Ascending aorta (tissue), 2 donors: Measurements from ENCODE around the gene SNED1. TPM values are rescaled to one million over a fixed set of nuclear protein-coding genes. Genes with fewer than 3 reads are reported as not detected.
A peak's percentile ranks its signal among the peaks of the same experiment; 100 is the strongest.

Experiments
- DNase-seq, 2 donors: peaks; one replicate each; pipeline ENCODE4 v3.0.0-alpha.2; 2019; ENCODE audit warnings: low spot score in 2 of 2
- H3K27ac ChIP-seq, 2 donors: fragments of 200-600 bp; sonication (generic); one replicate each; pipeline ENCODE4 v1.5.1; 2016 to 2017; ENCODE audit warnings: mild to moderate bottlenecking in 1 of 2
- H3K27me3 ChIP-seq: fragments of 200-600 bp; sonication (generic); one replicate; pipeline ENCODE4 v1.5.1; 2017
- H3K36me3 ChIP-seq, 2 donors: fragments of 200-600 bp; sonication (generic); one replicate each; pipeline ENCODE4 v1.5.1; 2016
- H3K4me1 ChIP-seq, 2 donors: fragments of 200-600 bp; sonication (generic); one replicate each; pipeline ENCODE4 v1.5.1; 2016 to 2017; ENCODE audit warnings: mild to moderate bottlenecking in 1 of 2
- H3K4me3 ChIP-seq, 2 donors: fragments of 200-600 bp; sonication (generic); one replicate each; pipeline ENCODE4 v1.5.1; 2016 to 2017; ENCODE audit warnings: mild to moderate bottlenecking in 1 of 2
- H3K9me3 ChIP-seq, 2 donors: fragments of 200-600 bp; sonication (generic); one replicate each; pipeline ENCODE4 v1.5.1; 2016
- intact Hi-C: fragments of 100-400 bp; cut with DNase I; formaldehyde crosslinking; loops from one replicate; pipeline ENCODE4 v1.15.1; 2023
- total RNA-seq: library from RNA; depleted of rRNA; stranded (reverse); fragments of >200 nt; gene quantifications from one replicate; pipeline ENCODE4 v1.1.0, GENCODE V29; 2016
- TF ChIP-seq, protein P1 (sequence below), 3 experiments: fragments of 200-600 bp in 2 of 3; fragments of 450-650 bp in 1 of 3; sonication (generic) in 2 of 3; IDR thresholded peaks; one replicate each; pipeline ENCODE4 v1.5.1; 2016 to 2019; ENCODE audit warnings: antibody characterized with exemption in 3 of 3, mild to moderate bottlenecking in 1 of 3, moderate library complexity in 1 of 3

SNED1 gene
- total RNA-seq, 1 donor from 2014 or later: 84.3 TPM

GRCh38 chr2:241009601-241010530 is 11.4 kb downstream of the SNED1 start:
- peak in 1 of 2 donors; percentile 72 for DNase-seq
- TF ChIP-seq, protein P1, sequence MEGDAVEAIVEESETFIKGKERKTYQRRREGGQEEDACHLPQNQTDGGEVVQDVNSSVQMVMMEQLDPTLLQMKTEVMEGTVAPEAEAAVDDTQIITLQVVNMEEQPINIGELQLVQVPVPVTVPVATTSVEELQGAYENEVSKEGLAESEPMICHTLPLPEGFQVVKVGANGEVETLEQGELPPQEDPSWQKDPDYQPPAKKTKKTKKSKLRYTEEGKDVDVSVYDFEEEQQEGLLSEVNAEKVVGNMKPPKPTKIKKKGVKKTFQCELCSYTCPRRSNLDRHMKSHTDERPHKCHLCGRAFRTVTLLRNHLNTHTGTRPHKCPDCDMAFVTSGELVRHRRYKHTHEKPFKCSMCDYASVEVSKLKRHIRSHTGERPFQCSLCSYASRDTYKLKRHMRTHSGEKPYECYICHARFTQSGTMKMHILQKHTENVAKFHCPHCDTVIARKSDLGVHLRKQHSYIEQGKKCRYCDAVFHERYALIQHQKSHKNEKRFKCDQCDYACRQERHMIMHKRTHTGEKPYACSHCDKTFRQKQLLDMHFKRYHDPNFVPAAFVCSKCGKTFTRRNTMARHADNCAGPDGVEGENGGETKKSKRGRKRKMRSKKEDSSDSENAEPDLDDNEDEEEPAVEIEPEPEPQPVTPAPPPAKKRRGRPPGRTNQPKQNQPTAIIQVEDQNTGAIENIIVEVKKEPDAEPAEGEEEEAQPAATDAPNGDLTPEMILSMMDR (IDR thresholded peaks at IDR 0.05): no peak
- peaks cover 4 to 18% of the 10 kb centered on the region in 2 donors for H3K4me1 ChIP-seq
- peak overlapping the region; percentile 64 to 76 for H3K27ac ChIP-seq
- H3K9me3 ChIP-seq: peaks cover under 1 to 13% of the 10 kb centered on the region in 2 donors
- peaks cover 0 to 3% of the 10 kb centered on the region in 2 donors for H3K36me3 ChIP-seq
- H3K4me3 ChIP-seq: peak overlapping the region; percentile 51 to 57
- intact Hi-C loops: no loop called here
- no peaks in the 10 kb centered on the region for H3K27me3 ChIP-seq

- peak overlapping the region in 1 of 2 donors; percentile 57 for H3K4me3 ChIP-seq
Observed at GRCh38 chr2:241010531-241011295, 12.3 kb downstream of the SNED1 start.

DNA sequence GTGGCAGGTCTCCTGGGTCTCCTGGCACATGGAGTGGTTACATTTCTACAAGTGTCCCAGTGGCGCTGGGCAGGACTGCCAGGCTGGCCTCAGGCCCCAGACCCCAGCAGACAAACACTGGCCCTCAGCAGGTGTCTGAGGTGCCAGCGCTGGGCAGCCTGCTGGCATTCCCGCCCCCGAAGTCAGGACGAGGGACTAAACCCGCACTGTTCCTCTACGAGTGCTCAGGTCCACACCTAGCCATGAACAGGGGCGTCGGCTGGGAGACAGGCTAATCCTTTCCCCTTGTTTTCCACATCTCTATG is 12.8 kb downstream of the SNED1 start:
- TF ChIP-seq, protein P1 (IDR thresholded peaks at IDR 0.05): no peak
- Histone ChIP-seq H3K27me3 (no peaks in the 10 kb centered on the region), H3K27ac (no peak overlapping the region), H3K4me1 (peaks cover 4 to 18% of the 10 kb centered on the region in 2 donors), H3K4me3 (no peak overlapping the region), H3K36me3 (peaks cover 0 to 4% of the 10 kb centered on the region in 2 donors), H3K9me3 (no peaks in the 10 kb centered on the region)
- no peak for DNase-seq
- intact Hi-C loops: no loop called here

More at GRCh38 chr2:241010531-241011295, 12.3 kb downstream of the SNED1 start:
- Histone ChIP-seq H3K4me1 (peaks cover 4 to 18% of the 10 kb centered on the region in 2 donors), H3K9me3 (peaks cover 0 to 4% of the 10 kb centered on the region in 2 donors), H3K36me3 (peaks cover 0 to 4% of the 10 kb centered on the region in 2 donors), H3K27me3 (no peaks in the 10 kb centered on the region), H3K27ac (peak overlapping the region; percentile 64 to 76)
- TF ChIP-seq, protein P1 (IDR thresholded peaks at IDR 0.05): no peak
- intact Hi-C loops: no loop called here
- no peak for DNase-seq

- Histone ChIP-seq H3K27ac (no peak overlapping the region), H3K4me1 (peaks cover 4 to 18% of the 10 kb centered on the region in 2 donors), H3K9me3 (no peaks in the 10 kb centered on the region), H3K36me3 (peaks cover 0 to 4% of the 10 kb centered on the region in 2 donors), H3K27me3 (no peaks in the 10 kb centered on the region), H3K4me3 (no peak overlapping the region)
- DNase-seq: no peak
- intact Hi-C loops: no loop called here
- TF ChIP-seq, protein P1 (IDR thresholded peaks at IDR 0.05): no peak
Observed at GRCh38 chr2:241011751-241012510, 13.5 kb downstream of the SNED1 start.

- TF ChIP-seq, protein P1 (IDR thresholded peaks at IDR 0.05): no peak
- Histone ChIP-seq H3K27me3 (no peaks in the 10 kb centered on the region), H3K4me3 (no peak overlapping the region), H3K4me1 (peaks cover 4 to 15% of the 10 kb centered on the region in 2 donors), H3K36me3 (peaks cover 7 to 18% of the 10 kb centered on the region in 2 donors), H3K9me3 (no peaks in the 10 kb centered on the region), H3K27ac (no peak overlapping the region)
- no peak for DNase-seq
- intact Hi-C loops: no loop called here
Observed at GRCh38 chr2:241014224-241014623, 15.8 kb downstream of the SNED1 start.
